ENCODE results near the gene LEMD2. TPM values are rescaled to one million over a fixed set of nuclear protein-coding genes. Genes with fewer than 3 reads are reported as not detected.
"Not testable (repeated sequence)": the region's sequence is repeated elsewhere in the genome, so short reads cannot be mapped to it uniquely, and the experiment has no call there.

LEMD2 gene
- total RNA-seq, 1 donor from 2014 or later: 88.0 TPM

DNA sequence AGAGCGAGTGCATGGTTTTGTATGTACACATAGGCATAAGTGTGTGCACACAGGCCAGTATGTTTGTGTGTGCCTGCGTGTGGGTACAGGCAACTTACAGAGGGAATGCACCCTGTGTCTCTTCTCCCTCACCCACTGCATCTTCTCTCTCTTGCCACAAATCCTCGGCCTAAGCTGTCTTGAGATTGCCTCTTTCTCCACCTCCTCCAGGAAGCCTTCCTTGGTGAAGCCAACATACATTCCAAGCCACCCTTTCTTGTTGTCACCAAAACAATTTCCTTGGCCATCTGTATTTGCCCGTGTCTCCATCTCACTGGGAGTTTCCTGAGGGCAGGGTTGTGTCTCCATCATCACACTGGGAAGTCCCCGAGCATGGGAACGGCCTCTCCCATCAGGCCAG is 44.7 kb upstream of the LEMD2 start:
- Mint-ChIP-seq H3K27ac (no peak overlapping the region), H3K27me3 (peaks cover 37% of the 10 kb centered on the region), H3K4me3 (no peak overlapping the region), H3K36me3 (ENCODE audit: low read depth) (no peaks in the 10 kb centered on the region), H3K9me3 (peaks cover 4% of the 10 kb centered on the region), H3K4me1 (no peaks in the 10 kb centered on the region)
- DNase-seq (no peak), ATAC-seq (ENCODE audit: low read depth) (no peak)
- intact Hi-C loops (cut with micrococcal nuclease): no loop called here
- CTCF ChIA-PET: no interaction called here
- no peak for TF ChIP-seq CTCF (IDR thresholded peaks at IDR 0.05)
- POLR2A ChIA-PET: no interaction called here

GRCh38 chr6:33832831-33833230 is 43.9 kb upstream of the LEMD2 start:
- DNase-seq; ATAC-seq (ENCODE audit: low read depth); intact Hi-C loops (cut with micrococcal nuclease); H3K4me1 Mint-ChIP-seq; H3K9me3 Mint-ChIP-seq; H3K4me3 Mint-ChIP-seq; H3K36me3 Mint-ChIP-seq (ENCODE audit: low read depth); POLR2A ChIA-PET; CTCF ChIA-PET; H3K27ac Mint-ChIP-seq: not testable (repeated sequence)
- H3K27me3 Mint-ChIP-seq: peaks cover 34% of the 10 kb centered on the region

- intact Hi-C loops (cut with micrococcal nuclease); DNase-seq; POLR2A ChIA-PET; H3K4me3 Mint-ChIP-seq; ATAC-seq (ENCODE audit: low read depth); H3K9me3 Mint-ChIP-seq; H3K36me3 Mint-ChIP-seq (ENCODE audit: low read depth); H3K4me1 Mint-ChIP-seq; CTCF ChIA-PET; H3K27ac Mint-ChIP-seq: not testable (repeated sequence)
- H3K27me3 Mint-ChIP-seq: peaks cover 28% of the 10 kb centered on the region
Observed at GRCh38 chr6:33831725-33832124, 42.8 kb upstream of the LEMD2 start.

- Mint-ChIP-seq H3K4me3 (no peak overlapping the region), H3K27ac (no peak overlapping the region), H3K36me3 (ENCODE audit: low read depth) (no peaks in the 10 kb centered on the region), H3K27me3 (peaks cover 23% of the 10 kb centered on the region), H3K9me3 (no peaks in the 10 kb centered on the region), H3K4me1 (no peaks in the 10 kb centered on the region)
- intact Hi-C loops (cut with micrococcal nuclease): no loop called here
- DNase-seq (no peak), ATAC-seq (ENCODE audit: low read depth) (no peak)
- ChIA-PET POLR2A (no interaction called here), CTCF (no interaction called here)
- TF ChIP-seq CTCF (IDR thresholded peaks at IDR 0.05): no peak
Observed at GRCh38 chr6:33830635-33831240, 41.8 kb upstream of the LEMD2 start.

DNA sequence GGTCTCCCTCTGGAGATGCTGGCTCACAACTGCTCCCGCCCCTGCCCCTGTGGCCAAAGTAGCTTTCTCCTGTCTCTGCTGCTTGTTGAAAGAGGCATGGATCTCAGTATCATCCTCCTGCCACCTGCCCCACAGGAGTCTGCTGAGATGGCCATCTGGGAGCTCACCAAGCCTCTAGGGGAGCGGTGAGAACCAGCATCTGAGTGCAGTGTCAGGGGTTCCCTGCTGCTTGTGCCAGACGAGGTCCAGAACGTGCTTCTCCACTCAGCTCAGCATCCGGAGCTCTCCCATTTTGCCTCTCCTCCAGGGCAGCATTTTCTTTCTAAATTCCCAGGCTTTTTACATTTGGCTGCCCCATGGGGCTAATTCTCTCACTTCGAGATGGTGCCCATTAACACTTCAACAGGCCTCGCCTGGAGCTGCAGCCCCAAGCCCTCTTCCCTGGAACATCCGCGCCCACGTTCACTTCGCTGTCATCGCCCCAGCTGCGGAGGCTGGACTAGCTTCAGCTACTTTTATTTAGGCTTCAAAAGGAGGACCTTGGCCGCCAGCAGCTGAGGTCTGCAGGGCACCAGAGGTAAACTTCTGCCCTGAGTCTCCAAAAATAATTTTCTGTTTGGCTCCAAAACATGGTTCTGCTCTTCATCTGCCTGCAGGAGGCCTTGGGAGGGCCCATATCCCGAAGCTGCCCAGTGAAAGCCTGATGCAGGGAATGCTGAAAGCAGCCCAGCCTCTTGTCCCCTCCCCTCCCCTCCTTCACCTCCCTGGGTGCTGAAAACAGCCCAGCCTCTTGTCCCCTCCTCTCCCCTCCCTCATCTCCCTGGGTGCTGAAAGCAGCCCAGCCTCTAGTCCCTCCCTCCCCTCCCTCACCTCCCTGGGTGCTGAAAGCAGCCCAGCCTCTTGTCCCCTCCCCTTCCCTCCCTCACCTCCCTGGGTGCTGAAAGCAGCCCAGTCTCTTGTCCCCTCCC is 40.1 kb upstream of the LEMD2 start:
- no peak overlapping the region for H3K4me3 Mint-ChIP-seq
- intact Hi-C loops (cut with micrococcal nuclease): no loop called here
- CTCF ChIA-PET: no interaction called here
- ATAC-seq (ENCODE audit: low read depth) (no peak), DNase-seq (no peak)
- H3K9me3 Mint-ChIP-seq: no peaks in the 10 kb centered on the region
- H3K4me1 Mint-ChIP-seq: no peaks in the 10 kb centered on the region
- no peak overlapping the region for H3K27ac Mint-ChIP-seq
- TF ChIP-seq CTCF (IDR thresholded peaks at IDR 0.05): no peak
- peaks cover 23% of the 10 kb centered on the region for H3K27me3 Mint-ChIP-seq
- no peaks in the 10 kb centered on the region for H3K36me3 Mint-ChIP-seq (ENCODE audit: low read depth)
- POLR2A ChIA-PET: no interaction called here

GRCh38 chr6:33828452-33828763 is 39.5 kb upstream of the LEMD2 start:
- no peaks in the 10 kb centered on the region for H3K36me3 Mint-ChIP-seq (ENCODE audit: low read depth)
- H3K27ac Mint-ChIP-seq: no peak overlapping the region
- ChIA-PET POLR2A (no interaction called here), CTCF (no interaction called here)
- no peak for TF ChIP-seq CTCF (IDR thresholded peaks at IDR 0.05)
- H3K4me1 Mint-ChIP-seq: no peaks in the 10 kb centered on the region
- H3K9me3 Mint-ChIP-seq: no peaks in the 10 kb centered on the region
- peaks cover 23% of the 10 kb centered on the region for H3K27me3 Mint-ChIP-seq
- no peak for ATAC-seq (ENCODE audit: low read depth)
- H3K4me3 Mint-ChIP-seq: no peak overlapping the region
- intact Hi-C loops (cut with micrococcal nuclease): no loop called here
- no peak for DNase-seq

All from activated B cell treated with CpG ODN at 0.5 μM for 24 hours (primary cell).